ENCODE measurements around the gene SNX24.

The SNX24 gene

GRCh38 chr5:123035360-123035917 lies 190.0 kb downstream of the SNX24 start:
- no peak for DNase-seq

- no peak for DNase-seq
These were observed 190.5 kb downstream of the SNX24 start for GRCh38 chr5:123035918-123036390.

GRCh38 chr5:123036391-123037103 lies 191.1 kb downstream of the SNX24 start, which contains the start of gene PPIC:
Gene PPIC (minus strand): TSS chr5:123036725. CDS start chr5:123036625, 100 bp downstream.
- DNase-seq = no peak

DNA sequence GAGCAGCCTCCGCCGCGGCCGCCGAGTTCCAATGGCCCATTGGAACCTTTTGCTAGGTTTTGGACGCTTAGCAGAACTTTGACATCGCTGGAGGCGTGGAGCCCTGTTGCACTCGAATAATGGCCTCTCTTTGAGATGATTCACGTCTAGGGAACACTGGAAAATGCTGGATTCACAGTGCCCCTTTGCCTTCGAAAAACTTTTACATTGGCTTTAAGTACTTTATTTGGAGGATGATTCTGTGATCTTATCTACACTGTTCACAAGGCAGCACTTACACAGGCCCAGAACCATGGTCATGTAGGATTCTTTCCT lies 191.6 kb downstream of the SNX24 start:
- DNase-seq = no peak

GRCh38 chr5:123039673-123040072 lies 194.3 kb downstream of the SNX24 start:
- DNase-seq = no peak

- no peak for DNase-seq
These were observed 199.7 kb downstream of the SNX24 start for GRCh38 chr5:123044926-123045617.

- DNase-seq = no peak
These were observed 200.8 kb downstream of the SNX24 start for GRCh38 chr5:123046222-123046621.

- no peak for DNase-seq
These were observed 202.3 kb downstream of the SNX24 start for GRCh38 chr5:123047706-123048105.

DNA sequence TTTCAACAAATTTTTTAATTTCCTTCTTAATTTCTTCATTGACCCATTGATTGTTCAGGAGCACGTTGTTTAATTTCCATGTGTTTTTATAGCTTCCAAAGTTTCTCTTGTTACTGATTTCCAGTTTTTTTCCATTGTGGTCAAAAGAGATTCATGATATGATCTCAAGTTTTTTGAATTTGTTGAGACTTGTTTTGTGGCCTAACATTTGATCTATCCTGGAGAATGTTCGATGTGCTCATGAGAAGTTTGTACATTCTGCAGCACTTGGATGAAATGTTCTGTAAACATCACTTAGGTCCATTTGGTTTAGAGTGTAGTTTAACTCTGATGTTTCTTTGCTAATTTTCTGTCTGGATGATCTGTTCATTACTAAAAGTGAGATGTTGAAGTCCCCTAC lies 205.8 kb downstream of the SNX24 start:
- DNase-seq = no peak

Measured in activated CD4-positive, alpha-beta T cell treated with anti-CD3 and anti-CD28 coated beads for 1 hour (primary cell).